ENCODE results near the gene WDFY4.

The WDFY4 gene

DNA sequence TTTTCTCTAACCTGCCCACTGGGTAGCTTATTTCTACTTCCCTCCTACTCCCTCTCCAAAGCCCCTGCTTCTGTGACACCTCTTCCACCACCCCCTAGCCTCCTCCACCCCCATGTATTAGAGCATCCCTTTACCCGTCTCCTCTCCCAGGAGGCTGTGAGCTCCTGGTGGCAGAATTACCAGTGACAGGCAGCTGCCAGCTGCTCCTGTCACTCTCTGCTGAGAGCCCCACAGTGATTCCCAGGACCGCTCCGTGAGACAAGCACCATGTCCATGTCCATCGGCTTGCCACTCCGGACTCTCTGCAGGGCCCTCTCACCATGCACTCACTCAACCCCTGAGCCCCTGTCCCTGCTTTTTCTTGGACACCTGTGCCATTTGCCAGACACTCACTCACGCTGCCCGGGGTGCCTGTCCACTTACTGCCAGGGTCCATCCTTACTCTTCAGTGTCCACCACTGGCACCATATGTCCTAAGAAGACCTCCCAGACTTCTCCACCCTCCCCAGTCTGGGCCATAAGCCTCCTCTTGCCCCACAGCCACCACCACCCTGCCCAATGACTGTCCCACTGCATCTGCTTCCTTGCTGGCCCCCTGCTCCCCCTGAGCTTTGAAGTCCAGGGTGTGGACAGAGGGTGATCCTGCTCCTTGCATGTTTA, 9.8 kb downstream of the WDFY4 start:
- no peak for DNase-seq

DNA sequence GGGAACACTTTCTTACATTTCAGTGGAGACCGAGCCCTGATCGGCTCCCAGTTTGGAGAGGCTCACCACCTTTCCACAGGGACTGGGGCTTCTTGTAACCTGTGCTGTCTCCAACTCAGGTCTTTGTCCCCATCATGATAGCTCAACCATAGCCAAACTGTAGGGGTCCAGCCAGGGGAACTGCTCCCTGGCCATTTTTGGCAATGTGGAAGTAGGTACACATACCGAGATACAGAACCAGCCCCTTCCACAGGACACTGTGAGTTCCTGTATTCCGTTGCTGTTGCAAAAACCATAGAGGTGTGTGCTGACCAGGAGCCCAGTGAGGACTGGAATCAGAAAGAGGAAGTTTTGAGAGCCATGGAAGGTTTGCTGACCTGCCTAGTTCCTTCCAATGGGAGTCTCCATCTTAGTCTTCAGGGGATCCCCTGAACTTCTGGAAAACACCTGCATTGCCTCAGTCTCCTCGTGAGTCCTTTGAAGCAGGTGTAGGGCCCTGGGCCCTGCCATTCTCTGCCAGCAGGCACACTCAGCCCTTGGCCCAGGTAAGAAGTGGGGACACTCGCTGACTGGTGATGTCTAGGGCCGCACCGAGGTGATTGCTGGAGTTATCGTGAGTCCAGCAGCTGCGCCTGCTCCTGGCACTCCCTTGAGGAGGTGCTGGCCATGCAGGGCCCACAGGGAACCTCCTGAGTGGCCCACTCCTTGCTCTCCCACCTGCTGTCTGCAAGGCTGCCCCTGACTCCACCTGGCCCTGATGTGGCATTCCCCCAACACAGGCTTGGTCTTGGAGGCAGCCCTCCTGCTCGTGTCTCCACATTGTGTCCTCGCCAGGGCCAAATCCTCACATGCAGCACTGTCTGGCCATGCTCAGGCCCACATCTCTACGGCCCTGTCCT, 11.2 kb downstream of the WDFY4 start:
- DNase-seq = no peak

DNA sequence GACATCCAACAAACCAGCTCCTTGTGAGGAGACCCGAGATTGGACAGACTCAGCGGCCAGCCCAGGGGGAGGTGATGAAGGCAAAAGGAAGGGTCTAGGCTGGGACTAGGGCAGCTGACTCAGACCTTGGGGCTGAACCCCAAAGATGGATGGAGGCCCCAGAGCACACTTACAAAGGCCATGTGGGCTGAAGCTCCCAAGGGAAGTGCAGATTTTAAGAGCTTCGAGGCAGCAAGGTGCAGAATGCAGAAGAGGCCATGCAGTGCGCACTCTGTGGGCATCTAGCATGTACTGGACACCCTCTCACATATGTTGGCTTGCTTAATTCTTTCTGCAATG, 11.8 kb downstream of the WDFY4 start:
- DNase-seq = no peak

DNA sequence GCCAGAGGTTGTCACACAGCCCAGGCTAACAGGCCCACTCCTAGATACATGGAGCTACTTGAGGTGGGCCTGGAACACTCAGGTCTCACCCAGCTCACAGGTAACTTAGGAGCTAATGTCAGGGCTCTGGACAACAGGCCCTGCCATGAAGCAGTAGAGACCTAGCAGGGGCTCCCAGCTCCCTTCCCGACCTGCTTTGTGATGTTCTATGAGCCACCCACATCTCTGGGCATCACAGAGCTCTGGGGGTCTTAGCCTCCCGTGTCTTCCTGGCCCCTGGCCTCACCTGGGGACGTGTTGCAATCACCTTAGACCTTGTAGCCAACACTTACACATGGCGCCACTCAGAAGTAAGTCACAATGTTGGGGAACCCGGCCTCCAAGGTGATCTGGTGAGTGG, 12.4 kb downstream of the WDFY4 start:
- DNase-seq = no peak

DNA sequence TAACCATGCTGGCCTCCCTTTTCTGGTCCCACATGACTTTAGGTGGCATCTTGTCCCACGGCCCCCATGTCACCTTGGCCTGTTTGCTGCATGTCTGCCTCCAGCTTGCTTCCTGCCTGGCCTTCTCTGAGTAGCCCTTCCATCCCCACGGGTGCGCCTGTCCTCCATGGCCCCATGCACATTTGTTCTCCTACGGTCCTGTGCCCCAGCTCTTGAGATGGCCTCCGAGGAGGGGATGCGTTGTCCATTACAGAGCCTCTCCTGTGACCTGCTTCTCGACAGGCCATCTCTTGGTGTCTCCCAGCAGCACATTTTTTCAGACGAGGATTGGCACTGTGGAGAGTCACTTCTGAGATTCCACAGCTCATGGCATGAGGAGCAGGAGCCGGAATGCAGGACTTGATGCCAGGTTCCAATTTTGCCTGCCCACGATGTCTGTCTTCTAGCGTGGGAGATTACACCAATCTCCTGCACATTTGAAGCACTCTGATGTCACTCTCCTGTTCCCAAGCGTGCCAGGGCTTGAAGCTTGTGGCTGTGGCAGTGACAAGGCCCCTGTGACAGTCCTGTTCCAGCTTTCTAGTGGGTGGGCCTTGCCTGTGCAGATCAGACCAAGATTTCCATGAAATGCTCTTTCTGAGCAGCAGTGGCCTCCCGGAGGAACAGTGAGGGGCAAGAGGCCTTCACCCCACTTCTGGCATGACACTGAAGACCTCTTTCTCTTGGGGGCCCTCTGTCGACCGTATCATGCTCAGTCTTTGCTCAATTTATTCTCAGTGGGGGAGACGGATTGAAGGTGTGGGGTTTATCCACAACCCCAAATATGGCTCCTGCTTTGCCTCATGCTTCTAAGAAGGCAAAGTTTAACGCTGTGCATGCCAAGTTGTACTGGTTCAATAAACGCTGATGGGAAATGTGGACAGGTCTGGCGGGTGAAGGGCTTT, 13.4 kb downstream of the WDFY4 start:
- no peak for DNase-seq

DNA sequence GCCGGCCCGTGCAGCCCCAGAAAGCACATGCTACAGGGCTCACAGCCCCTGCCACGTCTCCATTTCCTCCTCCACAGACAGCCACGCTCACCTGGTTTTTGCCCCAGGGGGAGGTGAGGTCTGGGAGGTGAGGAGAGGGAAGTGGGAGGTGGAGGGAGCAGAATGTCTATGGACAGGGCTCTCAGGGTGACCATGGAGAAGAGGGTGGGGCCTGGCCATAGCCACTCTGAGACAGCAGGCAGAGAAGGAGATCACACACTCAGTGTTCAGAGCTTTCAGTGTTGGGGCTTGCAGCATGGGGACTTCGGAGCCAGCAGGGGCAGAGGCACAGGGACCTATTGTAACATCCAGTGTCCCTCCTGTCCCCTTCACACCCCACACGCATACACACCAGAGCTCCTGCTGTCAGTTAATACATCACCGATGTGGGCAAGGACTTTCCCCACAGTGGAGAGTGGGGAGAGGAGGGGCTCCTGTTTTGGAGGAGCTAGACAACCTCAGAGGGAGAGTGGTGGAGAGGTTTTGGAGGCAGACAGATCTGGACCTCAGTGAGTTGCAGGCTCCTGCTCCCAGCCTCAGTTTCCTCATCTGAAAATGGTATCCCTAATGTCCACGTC, 14.4 kb downstream of the WDFY4 start:
- no peak for DNase-seq

DNA sequence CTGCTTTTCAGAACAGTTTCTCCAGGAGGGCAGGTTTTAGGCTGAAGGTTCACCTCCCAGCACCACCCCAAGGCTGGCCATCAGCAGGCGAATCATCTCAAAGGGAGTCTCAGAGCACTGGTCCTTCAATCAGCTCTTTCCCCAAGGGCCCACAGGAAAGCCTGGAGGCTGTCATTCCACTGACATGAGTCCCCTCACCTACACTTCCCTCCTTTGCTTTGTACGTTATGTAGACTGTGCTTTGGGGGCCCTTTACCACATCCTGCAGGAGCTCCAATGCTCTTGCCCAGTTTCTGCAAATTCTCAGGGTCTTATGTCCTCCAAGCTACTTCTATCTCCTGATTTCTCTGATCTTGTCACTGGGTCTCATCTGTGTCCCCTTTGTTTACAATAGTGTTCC, 15.4 kb downstream of the WDFY4 start:
- no peak for DNase-seq

DNA sequence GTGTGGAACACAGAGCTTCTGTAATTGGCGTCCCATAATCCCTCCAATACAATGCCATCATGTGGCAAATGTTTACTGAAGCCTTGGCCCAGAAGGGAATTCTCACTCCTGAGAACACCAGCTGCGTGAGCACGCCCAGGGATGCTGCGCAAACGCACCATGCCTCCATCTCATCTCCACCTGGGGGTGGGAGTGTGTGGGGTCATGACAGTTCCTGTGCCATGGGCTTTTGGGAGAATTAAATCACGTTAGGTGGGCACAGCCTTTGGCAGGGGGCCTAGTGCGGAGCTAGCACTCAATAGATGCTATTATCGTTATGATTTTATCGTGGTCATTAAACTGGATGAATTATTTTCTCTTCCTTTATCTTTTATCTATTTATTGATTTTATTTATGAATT, 15.8 kb downstream of the WDFY4 start:
- DNase-seq = no peak

DNA sequence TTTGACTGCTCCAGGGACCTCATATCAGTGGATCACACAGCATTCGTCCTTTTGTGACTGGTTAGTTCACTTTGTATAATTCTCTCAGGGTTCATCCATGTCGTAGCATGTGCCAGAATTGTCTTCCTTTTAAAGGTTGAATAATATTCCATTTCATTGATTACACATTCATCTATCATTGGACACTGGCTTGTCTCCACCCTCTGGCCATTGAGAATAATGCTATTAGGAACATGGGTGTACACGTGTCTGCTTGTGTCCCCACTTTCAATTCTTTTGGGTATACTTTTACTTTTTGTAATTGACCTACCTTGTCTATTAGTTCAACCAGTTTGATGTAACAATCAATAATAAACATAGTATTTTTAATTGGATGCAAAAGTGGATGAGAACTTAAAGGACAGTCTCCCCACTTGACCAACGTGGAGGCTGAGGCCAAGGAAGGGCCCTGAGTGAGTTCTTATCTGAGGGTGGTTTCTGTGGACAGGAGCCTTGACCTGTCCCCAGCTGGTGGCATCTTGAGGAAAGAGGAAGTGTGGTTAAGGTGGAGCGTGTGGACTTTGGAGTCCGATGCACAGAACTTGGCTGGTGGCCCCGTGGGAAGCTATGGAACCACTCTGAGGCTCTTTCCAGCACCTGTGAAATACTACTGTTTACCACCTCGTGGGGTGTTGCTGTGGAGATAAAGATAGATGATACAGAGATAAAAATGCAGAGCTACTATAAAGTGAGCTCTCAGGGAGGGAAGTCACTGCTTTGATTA, 16.6 kb downstream of the WDFY4 start:
- DNase-seq = no peak

DNA sequence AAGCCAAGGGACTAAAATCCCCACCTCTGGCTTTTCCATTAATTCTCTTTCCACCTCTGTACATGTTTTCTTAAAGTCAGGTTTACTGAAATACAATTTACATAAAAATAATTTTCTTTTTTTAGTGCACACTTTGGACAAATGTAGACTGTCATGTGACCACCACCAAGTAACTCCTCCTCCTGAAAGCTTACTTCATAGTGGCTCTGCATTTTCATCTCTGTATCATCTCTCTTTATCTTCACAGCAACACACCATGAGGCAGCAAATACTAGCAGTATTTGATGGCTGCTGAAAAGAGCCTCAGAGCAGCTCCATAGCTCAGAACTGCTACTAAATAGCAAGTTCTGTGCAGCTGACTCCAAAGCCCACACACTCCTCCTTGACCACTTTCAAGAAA, 17.3 kb downstream of the WDFY4 start:
- no peak for DNase-seq

DNA sequence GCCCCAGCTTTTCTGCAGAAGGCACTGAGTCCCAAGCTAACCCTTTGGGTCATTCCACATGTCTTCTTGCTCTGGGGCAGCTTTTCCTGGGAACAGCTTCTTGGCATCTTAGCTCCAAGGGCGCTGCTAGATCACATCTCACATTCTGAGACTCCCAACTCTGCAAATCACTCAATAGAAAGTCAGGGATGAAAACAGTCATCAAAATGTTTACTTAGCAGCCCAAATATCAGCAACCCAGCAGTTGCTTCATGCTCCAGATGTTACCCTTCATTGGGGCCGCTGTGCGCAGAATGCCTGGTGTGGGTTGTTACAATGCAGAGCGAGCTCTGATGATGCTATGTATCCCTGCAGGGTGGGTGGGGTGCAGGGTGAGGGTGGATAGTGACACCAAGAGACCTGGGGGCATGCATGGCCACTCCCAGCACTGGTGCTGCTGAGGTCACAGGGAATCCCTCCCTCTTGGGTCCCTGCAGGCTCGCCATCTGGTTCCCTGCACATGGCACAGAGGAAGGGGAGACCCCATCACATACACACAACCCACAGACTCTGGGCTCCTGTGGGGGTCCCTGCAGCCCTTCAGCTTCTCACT, 19.0 kb downstream of the WDFY4 start:
- no peak for DNase-seq

DNA sequence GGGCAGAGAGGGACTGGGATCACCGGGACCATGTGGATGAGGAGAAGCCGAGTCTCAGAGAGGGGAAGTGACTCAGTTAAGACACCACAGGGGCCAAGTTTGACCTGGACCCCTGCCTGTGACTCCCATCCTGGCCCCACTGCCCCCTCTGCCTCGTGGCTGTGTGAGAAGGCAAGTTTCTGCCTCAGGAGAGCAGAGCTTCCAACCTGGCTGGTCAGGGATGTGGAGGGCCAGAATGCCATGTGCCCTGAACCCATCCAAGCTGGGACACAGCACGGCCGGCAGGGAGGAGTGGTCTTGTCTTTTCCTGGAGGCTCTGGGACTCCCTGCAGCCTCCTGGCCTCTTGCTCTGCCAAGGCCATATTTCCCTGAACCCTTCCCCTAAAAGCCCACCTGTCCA, 19.5 kb downstream of the WDFY4 start:
- DNase-seq = no peak

DNA sequence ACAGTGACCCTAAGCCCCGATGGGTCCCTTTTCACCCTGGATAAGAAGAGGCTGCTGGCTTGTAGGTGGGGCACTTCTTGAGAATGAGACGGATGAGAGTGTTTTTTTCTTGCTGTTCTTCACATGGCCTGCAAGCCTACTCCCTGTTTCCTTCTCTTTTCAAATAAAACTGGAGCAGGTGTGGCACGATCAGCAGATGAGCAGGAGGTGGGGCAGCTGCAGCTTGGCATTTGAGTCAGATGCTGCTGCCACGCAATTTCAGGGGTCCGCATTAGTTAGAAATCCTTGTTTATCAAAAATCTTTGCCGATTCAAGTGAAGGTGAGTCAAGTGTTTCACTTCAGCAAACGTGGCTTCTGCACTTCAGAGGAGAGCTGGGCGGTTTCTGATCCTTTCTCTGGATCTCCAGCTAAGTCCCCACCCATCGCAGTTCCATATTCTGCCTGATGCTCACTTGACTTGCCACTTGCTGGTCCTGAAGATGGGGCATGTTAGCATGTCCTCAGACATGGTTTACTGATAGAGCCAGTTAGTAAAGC, 20.8 kb downstream of the WDFY4 start:
- DNase-seq = no peak

DNA sequence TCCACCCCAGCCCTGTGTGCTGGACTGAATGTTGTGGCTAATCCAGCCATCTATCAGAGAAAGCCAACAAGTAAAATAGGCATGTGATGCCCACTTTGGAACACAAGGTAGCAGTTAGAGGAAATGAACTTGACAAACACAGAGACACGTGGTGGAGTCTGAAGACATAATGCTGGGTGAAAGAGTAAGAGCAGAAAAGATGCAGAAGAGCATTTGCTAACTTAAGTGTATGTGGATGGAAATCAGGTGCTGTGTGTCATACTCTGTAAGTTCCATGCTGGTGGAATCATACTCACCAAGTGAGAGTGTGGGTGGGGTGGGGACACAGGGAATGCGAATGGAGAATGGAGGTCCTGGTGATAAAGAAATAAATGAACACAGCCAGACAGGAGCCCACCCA, 22.8 kb downstream of the WDFY4 start:
- no peak for DNase-seq

DNA sequence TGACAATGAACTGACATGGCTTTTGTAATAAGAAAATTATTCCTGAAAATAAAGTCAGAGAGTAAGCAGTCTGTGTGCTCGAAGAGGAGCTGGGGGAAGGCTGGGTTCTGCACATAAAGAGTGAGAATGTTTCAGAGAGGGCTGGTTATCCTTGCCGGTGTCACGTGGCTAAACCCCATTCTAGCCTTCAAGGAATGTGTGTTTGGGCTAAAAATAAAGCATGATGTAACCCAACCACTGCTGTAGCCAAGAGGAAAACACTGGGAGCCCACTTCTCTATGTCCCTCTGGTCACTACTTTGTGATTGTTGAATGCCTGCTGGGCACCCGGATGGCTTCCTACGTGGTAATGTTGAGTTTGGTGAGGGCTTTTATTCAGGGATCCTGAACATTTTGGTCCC, 23.5 kb downstream of the WDFY4 start:
- DNase-seq = no peak

DNA sequence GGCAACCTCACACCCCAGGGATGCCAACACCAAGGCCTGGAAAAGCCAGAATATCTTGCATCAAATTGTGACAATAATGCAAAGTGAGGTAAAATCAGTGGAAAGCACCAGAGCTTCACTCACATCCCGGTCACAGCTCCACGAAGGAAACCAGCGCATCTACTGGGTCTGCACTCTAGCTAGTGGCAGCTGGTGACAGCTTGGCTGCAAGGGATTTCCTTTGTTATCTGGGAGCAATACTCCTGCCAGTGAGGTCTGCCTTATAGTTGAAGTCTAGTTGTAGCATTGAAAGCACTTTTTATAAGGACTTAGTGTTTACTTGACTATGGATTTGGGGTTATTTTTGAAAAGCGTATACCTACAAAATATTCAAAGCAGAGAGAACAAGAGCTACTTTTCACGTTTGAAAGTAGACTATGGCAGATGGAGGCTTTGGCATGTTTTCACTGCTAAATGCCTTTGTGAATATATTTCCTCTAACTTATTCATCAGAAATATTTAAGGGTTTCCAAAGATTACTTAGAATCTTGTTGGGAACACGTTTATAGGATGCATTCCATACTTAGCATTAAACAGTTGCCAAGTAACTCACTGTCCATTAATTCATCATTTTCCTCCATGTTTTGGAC, 26.1 kb downstream of the WDFY4 start:
- no peak for DNase-seq

DNA sequence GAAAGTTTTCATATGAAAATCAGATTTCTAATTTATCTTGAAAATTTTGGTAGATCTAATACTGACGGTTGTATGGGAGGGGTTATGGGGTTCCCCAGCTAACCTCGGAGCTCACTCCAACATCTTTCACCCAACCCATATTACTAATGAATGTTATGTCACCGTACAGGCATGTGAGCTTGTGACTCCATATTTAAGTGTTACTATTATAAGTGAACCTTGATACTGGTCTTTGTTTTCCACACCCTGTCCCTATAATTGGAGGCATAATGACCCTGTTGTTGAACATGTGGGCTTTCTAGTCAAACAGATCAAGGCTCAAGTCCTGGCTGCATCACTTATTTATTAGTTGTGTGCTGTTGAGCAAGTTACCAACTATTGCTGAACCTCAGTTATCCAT, 27.2 kb downstream of the WDFY4 start:
- no peak for DNase-seq

DNA sequence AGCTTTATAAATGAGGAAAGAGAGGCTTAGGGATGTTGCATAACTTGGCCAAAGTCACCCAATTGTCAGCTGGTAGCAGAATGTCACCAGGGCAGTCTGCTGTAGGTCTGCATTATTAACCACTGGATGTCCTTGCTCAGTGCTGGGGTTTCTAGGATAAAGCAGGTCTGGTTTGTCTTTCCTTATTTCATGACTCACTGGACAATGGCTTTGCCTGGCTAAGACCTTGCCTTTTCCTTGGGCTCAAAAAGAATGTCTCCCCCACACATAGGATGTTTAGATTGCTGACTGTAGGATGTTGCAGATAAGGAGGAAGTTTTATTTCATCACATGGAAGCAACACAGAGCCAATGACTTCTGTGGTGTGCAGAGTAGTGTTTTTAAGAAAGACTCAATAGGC, 29.4 kb downstream of the WDFY4 start:
- DNase-seq = no peak

DNA sequence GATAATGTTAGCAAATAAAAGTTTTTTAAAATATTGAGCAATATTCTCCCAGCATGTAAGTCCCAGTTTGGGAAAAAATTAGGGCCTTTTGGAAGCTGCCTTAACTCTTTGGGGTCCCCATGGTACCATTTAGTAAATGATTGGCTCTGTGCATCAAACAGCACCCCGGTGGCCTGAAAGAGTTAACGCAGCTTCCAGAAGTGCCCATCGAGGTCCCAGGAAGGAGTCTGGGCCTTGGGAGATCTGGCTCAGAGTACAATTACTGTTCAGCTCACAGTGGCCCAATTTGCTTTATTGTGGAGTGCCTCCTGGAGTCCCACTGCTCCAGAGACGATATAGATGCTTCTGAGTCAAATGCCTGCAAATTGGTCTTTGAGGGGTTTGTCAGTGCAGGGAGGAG, 31.7 kb downstream of the WDFY4 start:
- no peak for DNase-seq

DNA sequence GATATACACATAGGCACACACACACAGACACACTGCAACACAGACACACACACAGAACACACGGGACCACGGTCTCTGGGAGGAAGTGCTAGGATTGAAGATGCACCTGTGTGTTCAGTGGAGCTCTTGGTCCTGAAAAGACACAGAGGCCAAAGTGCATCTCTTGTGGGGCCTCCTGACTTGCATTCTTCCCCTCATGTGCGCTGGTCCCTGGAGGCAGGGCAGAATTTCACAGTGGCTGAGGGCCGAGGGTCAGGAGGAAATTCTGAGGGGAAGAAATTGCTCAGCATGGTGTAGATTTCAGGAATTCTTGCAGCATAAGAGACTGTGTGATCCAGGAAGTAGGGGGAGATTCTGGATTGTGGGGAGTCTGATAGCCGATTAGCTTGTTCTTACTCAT, 35.9 kb downstream of the WDFY4 start:
- no peak for DNase-seq

Measured in NCI-H1930 (cell line).